SK-N-SH (cell line): ENCODE measurements around the gene APC.

Experiments
- CTCF ChIP-seq: fragments of 200-600 bp; sonication (generic); IDR thresholded peaks from 2 replicates; pipeline ENCODE4 v1.6.1; 2017; ENCODE audit warnings: antibody characterized with exemption, mild to moderate bottlenecking, moderate library complexity
- EP300 ChIP-seq, 2 experiments: IDR thresholded peaks; 2 replicates each; pipeline versions ENCODE4 v1.4.0 to v1.6.1; 2012; ENCODE audit warnings: borderline replicate concordance in 1 of 2, low read depth in 1 of 2, low read length in 1 of 2
- EZH2phosphoT487 ChIP-seq: fragments of 200-600 bp; sonication (generic); IDR thresholded peaks from 2 replicates; pipeline ENCODE4 v1.6.1; 2017; ENCODE audit warnings: low read depth, mixed run types, mild to moderate bottlenecking, antibody characterized with exemption, moderate library complexity, borderline replicate concordance
- JUND ChIP-seq: IDR thresholded peaks from 2 replicates; pipeline ENCODE4 v1.4.0; 2012
- MAX ChIP-seq: IDR thresholded peaks from 2 replicates; pipeline ENCODE4 v1.4.0; 2012; ENCODE audit warnings: low read depth
- PBX3 ChIP-seq: IDR thresholded peaks from 2 replicates; pipeline ENCODE4; 2012
- RAD21 ChIP-seq: IDR thresholded peaks from 2 replicates; pipeline ENCODE4 v1.6.1; 2012; ENCODE audit warnings: mild to moderate bottlenecking, low read length
- RFX5 ChIP-seq: IDR thresholded peaks from 2 replicates; pipeline ENCODE4 v1.6.1; 2012; ENCODE audit warnings: mild to moderate bottlenecking, improper control_type of control experiment, low read length
- SMC3 ChIP-seq: IDR thresholded peaks from 2 replicates; pipeline ENCODE4 v1.6.1; 2012; ENCODE audit warnings: low read depth, low read length, improper control_type of control experiment
- TAF1 ChIP-seq: IDR thresholded peaks from 2 replicates; pipeline ENCODE4 v1.6.1; 2012; ENCODE audit warnings: low read depth, mild to moderate bottlenecking, low read length, moderate library complexity, borderline replicate concordance
- USF1 ChIP-seq: IDR thresholded peaks from 2 replicates; pipeline ENCODE4 v1.4.0; 2012; ENCODE audit warnings: low read depth, borderline replicate concordance
- ZBTB33 ChIP-seq: IDR thresholded peaks from 2 replicates; pipeline ENCODE4 v1.4.0; 2012; ENCODE audit warnings: low read depth, borderline replicate concordance
- TF ChIP-seq, protein P1 (sequence below): IDR thresholded peaks from 2 replicates; pipeline ENCODE4 v1.6.1; 2012; ENCODE audit warnings: mild to moderate bottlenecking, low read depth, low read length, moderate library complexity

GRCh38 chr5:112869948-112870347 lies 132.3 kb downstream of the APC start:
- TF ChIP-seq RFX5, result no peak
- TF ChIP-seq CTCF, result no peak
- no peak for TF ChIP-seq TAF1
- no peak for TF ChIP-seq USF1
- no peak for TF ChIP-seq EP300 (IDR thresholded peaks at IDR 0.05; ENCODE audit: borderline replicate concordance in 1 of 2, low read depth in 1 of 2, low read length in 1 of 2)
- TF ChIP-seq SMC3, result no peak
- TF ChIP-seq, protein P1, sequence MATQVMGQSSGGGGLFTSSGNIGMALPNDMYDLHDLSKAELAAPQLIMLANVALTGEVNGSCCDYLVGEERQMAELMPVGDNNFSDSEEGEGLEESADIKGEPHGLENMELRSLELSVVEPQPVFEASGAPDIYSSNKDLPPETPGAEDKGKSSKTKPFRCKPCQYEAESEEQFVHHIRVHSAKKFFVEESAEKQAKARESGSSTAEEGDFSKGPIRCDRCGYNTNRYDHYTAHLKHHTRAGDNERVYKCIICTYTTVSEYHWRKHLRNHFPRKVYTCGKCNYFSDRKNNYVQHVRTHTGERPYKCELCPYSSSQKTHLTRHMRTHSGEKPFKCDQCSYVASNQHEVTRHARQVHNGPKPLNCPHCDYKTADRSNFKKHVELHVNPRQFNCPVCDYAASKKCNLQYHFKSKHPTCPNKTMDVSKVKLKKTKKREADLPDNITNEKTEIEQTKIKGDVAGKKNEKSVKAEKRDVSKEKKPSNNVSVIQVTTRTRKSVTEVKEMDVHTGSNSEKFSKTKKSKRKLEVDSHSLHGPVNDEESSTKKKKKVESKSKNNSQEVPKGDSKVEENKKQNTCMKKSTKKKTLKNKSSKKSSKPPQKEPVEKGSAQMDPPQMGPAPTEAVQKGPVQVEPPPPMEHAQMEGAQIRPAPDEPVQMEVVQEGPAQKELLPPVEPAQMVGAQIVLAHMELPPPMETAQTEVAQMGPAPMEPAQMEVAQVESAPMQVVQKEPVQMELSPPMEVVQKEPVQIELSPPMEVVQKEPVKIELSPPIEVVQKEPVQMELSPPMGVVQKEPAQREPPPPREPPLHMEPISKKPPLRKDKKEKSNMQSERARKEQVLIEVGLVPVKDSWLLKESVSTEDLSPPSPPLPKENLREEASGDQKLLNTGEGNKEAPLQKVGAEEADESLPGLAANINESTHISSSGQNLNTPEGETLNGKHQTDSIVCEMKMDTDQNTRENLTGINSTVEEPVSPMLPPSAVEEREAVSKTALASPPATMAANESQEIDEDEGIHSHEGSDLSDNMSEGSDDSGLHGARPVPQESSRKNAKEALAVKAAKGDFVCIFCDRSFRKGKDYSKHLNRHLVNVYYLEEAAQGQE, result no peak
- no peak for TF ChIP-seq PBX3
- TF ChIP-seq ZBTB33, result no peak
- TF ChIP-seq RAD21, result no peak
- no peak for TF ChIP-seq EZH2phosphoT487
- TF ChIP-seq MAX, result no peak
- TF ChIP-seq JUND, result no peak
